HCT116 (cell line): ENCODE data around the gene IL15RA. TPM values are rescaled to one million over a fixed set of nuclear protein-coding genes. Genes with fewer than 3 reads are reported as not detected.

ENCODE experiments used
- ATAC-seq: fragments of 200-7000 bp; cut with Tn5 transposase; 2 replicates; pipeline ENCODE4 v1.9.1; 2020; ENCODE audit warnings: mild to moderate bottlenecking, moderate library complexity
- BruUV-seq: library from RNA; stranded (reverse); fragments of 400-500 nt; replicated peaks from 2 replicates; lab custom pipeline; 2021; lab: Mats Ljungman, UMichigan
- CTCF ChIA-PET: fragments of 300-600 bp; sonication (Branson Sonifier 250); formaldehyde crosslinking; loops from one replicate; lab custom pipeline; 2021; ENCODE audit warnings: antibody characterized with exemption; lab: Charles Lee
- POLR2A ChIA-PET: fragments of 300-600, 350-600 bp; sonication (Branson Sonifier 250); formaldehyde crosslinking; loops from one replicate; lab custom pipeline; 2021; ENCODE audit warnings: antibody characterized with exemption; lab: Charles Lee
- RAD21 ChIA-PET, 2 experiments: fragments of 300-600 bp; sonication (Branson Sonifier 250); formaldehyde crosslinking; loops; one replicate each; lab custom pipeline; 2023; ENCODE audit warnings: low total read pairs in 2 of 2; ENCODE audit not compliant: uncharacterized antibody in 2 of 2, unreplicated experiment in 2 of 2, low non-redundant PET in 1 of 2; lab: Charles Lee
- DNase-seq: peaks from one replicate; pipeline ENCODE4 v3.0.0-alpha.2; 2010; ENCODE audit warnings: low read depth, low spot score
- H2AFZ ChIP-seq: fragments of 200-600 bp; shearing (Covaris generic), sonication (generic); 2 replicates; pipeline ENCODE4 v1.6.1; 2017; ENCODE audit warnings: low read depth, mixed run types, mixed read lengths, antibody characterized with exemption, low read length; ENCODE audit not compliant: poor library complexity, severe bottlenecking
- H3K27ac ChIP-seq: 2 replicates; pipeline ENCODE4 v1.5.1; 2012; ENCODE audit warnings: low read depth, low read length
- H3K27me3 ChIP-seq: fragments of 200-600 bp; sonication (generic); 2 replicates; pipeline ENCODE4 v1.6.1; 2016; ENCODE audit warnings: mixed run types, low read length, mixed read lengths; ENCODE audit not compliant: insufficient read depth
- H3K36me3 ChIP-seq, 2 experiments: fragments of 200-500 bp in 1 of 2; fragments of 200-600 bp in 1 of 2; sonication (Bioruptor generic) in 1 of 2; sonication (generic) in 1 of 2; 2 replicates each; pipeline versions ENCODE4 v1.5.1 to v1.6.1; 2014 to 2016; ENCODE audit warnings: low read length in 2 of 2, inconsistent platforms in 1 of 2, mixed read lengths in 1 of 2, mixed run types in 1 of 2; ENCODE audit not compliant: insufficient read depth in 2 of 2, control insufficient read depth in 1 of 2
- H3K4me1 ChIP-seq, 2 experiments: fragments of 200-600 bp in 1 of 2; sonication (generic) in 1 of 2; 2 replicates each; pipeline versions ENCODE4 v1.5.1 to v1.6.1; 2012 to 2017; ENCODE audit warnings: low read length in 2 of 2, inconsistent platforms in 1 of 2, mild to moderate bottlenecking in 1 of 2, mixed read lengths in 1 of 2, mixed run types in 1 of 2, moderate library complexity in 1 of 2; ENCODE audit not compliant: insufficient read depth in 2 of 2, control insufficient read depth in 1 of 2
- H3K4me2 ChIP-seq: fragments of 200-600 bp; sonication (generic); 2 replicates; pipeline ENCODE4 v1.6.1; 2017; ENCODE audit warnings: mixed run types, low read length, mixed read lengths
- H3K4me3 ChIP-seq, 2 experiments: fragments of 200-600 bp in 1 of 2; sonication (generic) in 1 of 2; replicated peaks in 1 of 2; 2 replicates each; pipeline ENCODE4 v1.5.1; 2011 to 2016; ENCODE audit warnings: low read length in 2 of 2, control low read depth in 1 of 2, low read depth in 1 of 2, mild to moderate bottlenecking in 1 of 2, mixed read lengths in 1 of 2, mixed run types in 1 of 2
- H3K79me2 ChIP-seq: fragments of 200-600 bp; sonication (generic); 2 replicates; pipeline ENCODE4 v1.6.1; 2017; ENCODE audit warnings: mild to moderate bottlenecking, mixed run types, low read length, moderate library complexity, mixed read lengths; ENCODE audit not compliant: insufficient read depth
- H3K9ac ChIP-seq: fragments of 200-600 bp; sonication (generic); 2 replicates; pipeline ENCODE4 v1.6.1; 2016; ENCODE audit warnings: low read length, mixed read lengths
- H3K9me2 ChIP-seq: fragments of 200-600 bp; sonication (generic), shearing (Covaris generic); 2 replicates; pipeline ENCODE4 v1.6.1; 2017; ENCODE audit warnings: mixed run types, mild to moderate bottlenecking, moderate library complexity; ENCODE audit not compliant: insufficient read depth
- H3K9me3 ChIP-seq, 2 experiments: fragments of 200-500 bp in 1 of 2; fragments of 200-600 bp in 1 of 2; sonication (Bioruptor generic) in 1 of 2; sonication (generic) in 1 of 2; 2 replicates each; pipeline ENCODE4 v1.6.1; 2014 to 2017; ENCODE audit warnings: low read length in 2 of 2, mixed read lengths in 2 of 2, inconsistent platforms in 1 of 2, low read depth in 1 of 2, mild to moderate bottlenecking in 1 of 2, mixed run types in 1 of 2, moderate library complexity in 1 of 2; ENCODE audit not compliant: control insufficient read depth in 1 of 2, insufficient read depth in 1 of 2
- H4K20me1 ChIP-seq: fragments of 200-600 bp; sonication (generic), shearing (Covaris generic); 2 replicates; pipeline ENCODE4 v1.6.1; 2017; ENCODE audit warnings: mixed run types, mild to moderate bottlenecking, moderate library complexity; ENCODE audit not compliant: insufficient read depth
- CBX3 ChIP-seq: IDR thresholded peaks from 2 replicates; pipeline ENCODE4 v1.6.1; 2012; ENCODE audit warnings: low read depth
- EZH2 ChIP-seq: fragments of 200-600 bp; sonication (generic); IDR thresholded peaks from 2 replicates; pipeline ENCODE4 v1.6.1; 2017; ENCODE audit warnings: antibody characterized with exemption, mixed run types
- POLR2A ChIP-seq: IDR thresholded peaks from 2 replicates; pipeline ENCODE4 v1.7.0; 2011; ENCODE audit warnings: borderline replicate concordance; ENCODE audit not compliant: insufficient read depth, insufficient read length; ENCODE audit errors: extremely low read depth
- RAD21 ChIP-seq: IDR thresholded peaks from 2 replicates; pipeline ENCODE4 v1.6.1; 2012; ENCODE audit warnings: low read depth, mild to moderate bottlenecking
- SRF ChIP-seq: IDR thresholded peaks from 2 replicates; pipeline ENCODE4 v1.6.1; 2012; ENCODE audit warnings: low read depth
- TCF7L2 ChIP-seq: IDR thresholded peaks from 2 replicates; pipeline ENCODE4 v1.7.0; 2011; ENCODE audit warnings: borderline replicate concordance, inconsistent platforms; ENCODE audit not compliant: insufficient read depth, insufficient read length; ENCODE audit errors: extremely low read depth
- YY1 ChIP-seq: IDR thresholded peaks from 2 replicates; pipeline ENCODE4 v1.6.1; 2011; ENCODE audit warnings: low read length, low read depth, moderate library complexity, mild to moderate bottlenecking; ENCODE audit not compliant: insufficient replicate concordance; ENCODE audit errors: extremely low read depth
- intact Hi-C: fragments of 100-400 bp; cut with micrococcal nuclease; formaldehyde crosslinking; loops from 2 replicates; pipeline ENCODE4 v1.10.0; 2022
- total RNA-seq: library from RNA; stranded (reverse); gene quantifications from one replicate; pipeline ENCODE4 v1.2.1, GENCODE V29; 2021; ENCODE audit not compliant: unreplicated experiment
- TF ChIP-seq, protein P1 (sequence below): IDR thresholded peaks from 2 replicates; pipeline ENCODE4 v1.6.1; 2012

The IL15RA gene
- total RNA-seq, 1 experiment from 2014 or later: 10.5 TPM

DNA sequence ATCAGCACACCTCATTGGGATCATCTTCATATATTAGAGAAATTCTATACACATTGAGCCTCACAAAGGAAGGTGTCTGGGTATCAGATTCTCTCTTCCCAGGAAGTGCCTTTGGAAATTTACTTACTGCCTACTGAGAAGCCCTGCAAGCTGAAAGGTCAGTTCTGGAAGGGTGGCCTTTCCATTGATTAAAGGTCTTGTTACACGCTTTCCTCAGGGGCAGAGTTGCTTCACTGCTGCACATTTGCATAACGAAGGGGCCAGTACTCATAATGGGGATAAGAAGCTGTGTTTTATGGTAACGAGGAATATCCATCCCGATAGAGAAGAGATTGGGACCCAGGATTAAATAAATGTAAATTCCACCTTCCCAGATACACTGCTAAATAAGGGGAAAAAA lies 19.4 kb upstream of the IL15RA start:
- Histone ChIP-seq H4K20me1 (no peaks in the 10 kb centered on the region), H3K9ac (no peak overlapping the region), H3K9me3 (peaks cover 0 to under 1% of the 10 kb centered on the region in 2 experiments; a peak in 2 of 4 replicates), H3K36me3 (no peaks in the 10 kb centered on the region), H2AFZ (no peak overlapping the region), H3K4me2 (no peak overlapping the region), H3K27me3 (no peaks in the 10 kb centered on the region), H3K27ac (no peak overlapping the region), H3K9me2 (no peaks in the 10 kb centered on the region), H3K4me3 (no peak overlapping the region), H3K79me2 (no peaks in the 10 kb centered on the region), H3K4me1 (no peaks in the 10 kb centered on the region)
- DNase-seq (no peak), ATAC-seq (no peak)
- intact Hi-C loops: no loop called here
- BruUV-seq: no TSS peak
- ChIA-PET POLR2A (no interaction called here), RAD21 (no interaction called here), CTCF (no interaction called here)
- no peak for TF ChIP-seq CBX3
- no peak for TF ChIP-seq YY1

DNA sequence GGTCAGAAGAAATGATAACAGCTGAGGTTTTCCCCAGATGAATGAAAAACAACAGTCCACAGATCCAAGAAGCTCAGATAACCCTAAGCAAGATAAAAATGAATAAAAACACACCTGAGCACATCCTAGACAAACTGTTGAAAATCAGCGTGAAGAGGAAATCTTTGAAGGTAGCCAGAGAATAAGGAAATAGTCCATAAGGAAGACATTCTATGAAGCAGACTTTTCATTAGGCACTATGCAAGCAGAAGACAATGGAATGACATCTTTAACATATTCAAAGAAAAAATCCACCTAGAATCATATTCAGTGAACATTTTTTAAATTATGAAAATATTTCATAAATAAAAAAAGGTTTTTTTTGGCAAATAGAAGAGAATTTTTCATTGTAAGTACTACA lies 15.1 kb upstream of the IL15RA start:
- CTCF ChIA-PET: no interaction called here
- H3K4me2 ChIP-seq: no peak overlapping the region
- H3K9me3 ChIP-seq: peaks cover 4 to 5% of the 10 kb centered on the region in 2 experiments; a peak in 2 of 4 replicates
- no peaks in the 10 kb centered on the region for H3K27me3 ChIP-seq
- no peak overlapping the region for H3K9ac ChIP-seq
- H3K79me2 ChIP-seq: no peaks in the 10 kb centered on the region
- no peak overlapping the region for H3K4me3 ChIP-seq
- no peaks in the 10 kb centered on the region for H3K36me3 ChIP-seq
- no peak for ATAC-seq
- no peak for TF ChIP-seq RAD21
- no peak for TF ChIP-seq POLR2A
- no peak for TF ChIP-seq EZH2
- TF ChIP-seq TCF7L2: no peak
- no peak for TF ChIP-seq SRF
- TF ChIP-seq, protein P1, sequence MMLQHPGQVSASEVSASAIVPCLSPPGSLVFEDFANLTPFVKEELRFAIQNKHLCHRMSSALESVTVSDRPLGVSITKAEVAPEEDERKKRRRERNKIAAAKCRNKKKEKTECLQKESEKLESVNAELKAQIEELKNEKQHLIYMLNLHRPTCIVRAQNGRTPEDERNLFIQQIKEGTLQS: no peak
- no peak for TF ChIP-seq CBX3
- no peak overlapping the region for H2AFZ ChIP-seq
- no peak overlapping the region for H3K27ac ChIP-seq
- no peaks in the 10 kb centered on the region for H3K4me1 ChIP-seq
- H3K9me2 ChIP-seq: no peaks in the 10 kb centered on the region
- no peaks in the 10 kb centered on the region for H4K20me1 ChIP-seq
- intact Hi-C loops: no loop called here
- no peak for DNase-seq
- no TSS peak for BruUV-seq
- RAD21 ChIA-PET: no interaction called here
- POLR2A ChIA-PET: no interaction called here
